GM06990 (cell line): ENCODE measurements around the gene PLEKHJ1.

Experiments used
- DNase-seq: peaks from one replicate; pipeline ENCODE4 v3.0.0-alpha.2; 2011; ENCODE audit not compliant: insufficient read length; ENCODE audit errors: extremely low read depth
- H3K27me3 ChIP-seq: replicated peaks from 2 replicates; pipeline ENCODE4 v1.6.0; 2011; ENCODE audit warnings: low read length; ENCODE audit not compliant: control insufficient read depth, insufficient read depth
- H3K36me3 ChIP-seq: 2 replicates; pipeline ENCODE4 v1.5.1; 2011; ENCODE audit warnings: low read length; ENCODE audit not compliant: control insufficient read depth, insufficient read depth
- H3K4me3 ChIP-seq: replicated peaks from 2 replicates; pipeline ENCODE4 v1.5.1; 2011; ENCODE audit warnings: low read depth, mild to moderate bottlenecking, control low read depth, low read length
- TF ChIP-seq, protein P1 (sequence below): IDR thresholded peaks from 2 replicates; pipeline ENCODE4 v1.5.1; 2011; ENCODE audit warnings: low read length, control low read depth, mild to moderate bottlenecking, inconsistent platforms; ENCODE audit not compliant: insufficient read depth, poor library complexity, severe bottlenecking

PLEKHJ1 gene

GRCh38 chr19:2187159-2187558, 49.0 kb downstream of the PLEKHJ1 start:
- no peak for DNase-seq
- TF ChIP-seq, protein P1, sequence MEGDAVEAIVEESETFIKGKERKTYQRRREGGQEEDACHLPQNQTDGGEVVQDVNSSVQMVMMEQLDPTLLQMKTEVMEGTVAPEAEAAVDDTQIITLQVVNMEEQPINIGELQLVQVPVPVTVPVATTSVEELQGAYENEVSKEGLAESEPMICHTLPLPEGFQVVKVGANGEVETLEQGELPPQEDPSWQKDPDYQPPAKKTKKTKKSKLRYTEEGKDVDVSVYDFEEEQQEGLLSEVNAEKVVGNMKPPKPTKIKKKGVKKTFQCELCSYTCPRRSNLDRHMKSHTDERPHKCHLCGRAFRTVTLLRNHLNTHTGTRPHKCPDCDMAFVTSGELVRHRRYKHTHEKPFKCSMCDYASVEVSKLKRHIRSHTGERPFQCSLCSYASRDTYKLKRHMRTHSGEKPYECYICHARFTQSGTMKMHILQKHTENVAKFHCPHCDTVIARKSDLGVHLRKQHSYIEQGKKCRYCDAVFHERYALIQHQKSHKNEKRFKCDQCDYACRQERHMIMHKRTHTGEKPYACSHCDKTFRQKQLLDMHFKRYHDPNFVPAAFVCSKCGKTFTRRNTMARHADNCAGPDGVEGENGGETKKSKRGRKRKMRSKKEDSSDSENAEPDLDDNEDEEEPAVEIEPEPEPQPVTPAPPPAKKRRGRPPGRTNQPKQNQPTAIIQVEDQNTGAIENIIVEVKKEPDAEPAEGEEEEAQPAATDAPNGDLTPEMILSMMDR: no peak
- no peaks in the 10 kb centered on the region for H3K27me3 ChIP-seq
- H3K4me3 ChIP-seq: no peak overlapping the region
- peaks cover 52% of the 10 kb centered on the region for H3K36me3 ChIP-seq

- no peak for DNase-seq
- H3K36me3 ChIP-seq: peaks cover 47% of the 10 kb centered on the region
- TF ChIP-seq, protein P1: no peak
- no peak overlapping the region for H3K4me3 ChIP-seq
- H3K27me3 ChIP-seq: no peaks in the 10 kb centered on the region
These were observed 49.9 kb downstream of the PLEKHJ1 start for GRCh38 chr19:2186071-2186846.

GRCh38 chr19:2185734-2186070, 50.4 kb downstream of the PLEKHJ1 start:
- TF ChIP-seq, protein P1: no peak
- DNase-seq: no peak
- H3K27me3 ChIP-seq: no peaks in the 10 kb centered on the region
- H3K36me3 ChIP-seq: peaks cover 50% of the 10 kb centered on the region
- H3K4me3 ChIP-seq: no peak overlapping the region

DNA sequence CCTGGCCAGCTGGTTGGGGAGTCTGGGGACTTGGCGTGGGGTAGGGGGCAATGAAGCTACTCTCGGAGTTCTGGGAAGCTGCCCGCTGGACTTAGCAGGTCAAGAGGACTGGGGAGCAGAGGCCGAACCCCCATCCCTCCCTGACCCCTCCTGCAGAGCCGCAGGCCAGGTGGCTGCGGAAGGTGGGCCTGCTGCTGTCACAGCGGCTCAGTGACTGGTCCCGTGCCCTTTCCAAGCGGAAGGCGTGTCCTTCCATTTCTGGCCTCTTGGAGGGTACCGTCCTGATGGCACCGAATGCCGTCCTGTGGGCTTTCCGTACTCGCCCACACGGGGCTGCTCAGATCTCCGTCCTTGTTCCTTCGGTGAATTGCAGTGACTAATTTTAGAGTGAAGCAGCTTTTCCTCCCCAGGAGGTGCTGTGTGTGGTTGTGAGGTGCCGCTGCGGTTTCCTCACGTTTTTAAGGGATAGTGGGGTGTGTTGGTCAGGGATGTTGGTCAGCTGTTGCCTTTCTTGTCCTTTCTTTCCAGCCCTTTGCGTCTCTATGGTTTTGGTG, 51.6 kb downstream of the PLEKHJ1 start:
- no peak overlapping the region for H3K4me3 ChIP-seq
- peaks cover 46% of the 10 kb centered on the region for H3K36me3 ChIP-seq
- no peak for DNase-seq
- no peaks in the 10 kb centered on the region for H3K27me3 ChIP-seq
- TF ChIP-seq, protein P1: no peak
